HG03354 (cell line): ENCODE data around the gene SLC38A11.
"Not testable (repeated sequence)": the region's sequence is repeated elsewhere in the genome, so short reads cannot be mapped to it uniquely, and the experiment has no call there.

Experiments
- ATAC-seq: cut with Tn5 transposase; IDR thresholded peaks from one replicate; pipeline ENCODE4 v1.9.1; 2021; ENCODE audit warnings: mild to moderate bottlenecking; ENCODE audit not compliant: unreplicated experiment, poor library complexity, severe bottlenecking

The SLC38A11 gene

GRCh38 chr2:164954954-164955701 is at the start of gene SLC38A11:
Gene SLC38A11 (minus strand): TSS chr2:164955525. CDS start chr2:164955247, 278 bp downstream.
- ATAC-seq = no peak

- ATAC-seq = no peak
These were observed 48.3 kb upstream of the SLC38A11 start for GRCh38 chr2:165003443-165004130.

- ATAC-seq = no peak
These were observed 47.3 kb upstream of the SLC38A11 start for GRCh38 chr2:165002638-165003037.

- not testable (repeated sequence) for ATAC-seq
These were observed 39.5 kb upstream of the SLC38A11 start for GRCh38 chr2:164994664-164995299.

GRCh38 chr2:164993287-164994016 is 38.1 kb upstream of the SLC38A11 start:
- ATAC-seq = no peak

GRCh38 chr2:164992818-164993217 is 37.5 kb upstream of the SLC38A11 start:
- peak; percentile 66 for ATAC-seq

- peak; percentile 23 for ATAC-seq
These were observed 36.7 kb upstream of the SLC38A11 start for GRCh38 chr2:164992093-164992454.

- ATAC-seq = peak; percentile 77
These were observed 36.2 kb upstream of the SLC38A11 start for GRCh38 chr2:164991361-164992092.

- ATAC-seq = not testable (repeated sequence)
These were observed 35.6 kb upstream of the SLC38A11 start for GRCh38 chr2:164990953-164991352.

- ATAC-seq = not testable (repeated sequence)
These were observed 33.5 kb upstream of the SLC38A11 start for GRCh38 chr2:164988805-164989204.

GRCh38 chr2:164986027-164986426 is 30.7 kb upstream of the SLC38A11 start:
- ATAC-seq = not testable (repeated sequence)

- no peak for ATAC-seq
These were observed 29.1 kb upstream of the SLC38A11 start for GRCh38 chr2:164984428-164984827.

- ATAC-seq = no peak
These were observed 26.1 kb upstream of the SLC38A11 start for GRCh38 chr2:164981217-164981990.

- not testable (repeated sequence) for ATAC-seq
These were observed 25.4 kb upstream of the SLC38A11 start for GRCh38 chr2:164980688-164981087.

- no peak for ATAC-seq
These were observed 23.8 kb upstream of the SLC38A11 start for GRCh38 chr2:164979113-164979512.

GRCh38 chr2:164976875-164977470 is 21.6 kb upstream of the SLC38A11 start:
- not testable (repeated sequence) for ATAC-seq

- no peak for ATAC-seq
These were observed 21.0 kb upstream of the SLC38A11 start for GRCh38 chr2:164976301-164976700.

GRCh38 chr2:164975891-164976290 is 20.6 kb upstream of the SLC38A11 start:
- no peak for ATAC-seq
